LNCAP (cell line): ENCODE data around the gene SERPINB1.

Experiments
- CTCF ChIP-seq: fragments of 450-650 bp; IDR thresholded peaks from 2 replicates; pipeline ENCODE4 v1.5.1; 2017; ENCODE audit warnings: mild to moderate bottlenecking

The SERPINB1 gene

GRCh38 chr6:2845880-2846208, 4.2 kb upstream of the SERPINB1 start:
- no peak for TF ChIP-seq CTCF

- TF ChIP-seq CTCF = no peak
Measured at GRCh38 chr6:2844008-2844407, 2.3 kb upstream of the SERPINB1 start.

GRCh38 chr6:2843138-2843740, 1.6 kb upstream of the SERPINB1 start:
- TF ChIP-seq CTCF = no peak

- TF ChIP-seq CTCF = no peak
Measured at GRCh38 chr6:2842139-2842552, 483 bp upstream of the SERPINB1 start.

- no peak for TF ChIP-seq CTCF
Measured at GRCh38 chr6:2840749-2841061, 958 bp downstream of the SERPINB1 start.

GRCh38 chr6:2839982-2840748, 1.5 kb downstream of the SERPINB1 start:
- no peak for TF ChIP-seq CTCF

GRCh38 chr6:2839195-2839981, 2.3 kb downstream of the SERPINB1 start:
- no peak for TF ChIP-seq CTCF
